MM.1S (cell line): Measurements from ENCODE around the gene MAPK8IP1.

Experiments
- CTCF ChIP-seq: fragments of 300-600 bp; sonication (generic); IDR thresholded peaks from 2 replicates; pipeline ENCODE4 v1.5.1; 2016; ENCODE audit warnings: antibody characterized with exemption, low read length, mixed read lengths
- EZH2 ChIP-seq: fragments of 300-600 bp; sonication (generic); optimal IDR thresholded peaks from 2 replicates; pipeline ENCODE3; 2017; ENCODE audit warnings: low read depth, mild to moderate bottlenecking, antibody characterized with exemption, low read length, mixed read lengths
- EZH2phosphoT487 ChIP-seq: fragments of 300-600 bp; sonication (generic); IDR thresholded peaks from 2 replicates; pipeline ENCODE4 v1.6.1; 2018; ENCODE audit warnings: antibody characterized with exemption, low read length

- TF ChIP-seq CTCF: no peak
- no peak for TF ChIP-seq EZH2phosphoT487
- TF ChIP-seq EZH2: no peak
Measured at GRCh38 chr11:45860348-45860747, 25.1 kb upstream of the MAPK8IP1 start.
